ENCODE measurements around the gene PNPLA7. TPM values are rescaled to one million over a fixed set of nuclear protein-coding genes. Genes with fewer than 3 reads are reported as not detected.

Gene PNPLA7
- total and polyA plus RNA-seq, 2 of the 4 experiments (the other 2 are of a cell fraction), result under 0.01 to 0.89 TPM

DNA sequence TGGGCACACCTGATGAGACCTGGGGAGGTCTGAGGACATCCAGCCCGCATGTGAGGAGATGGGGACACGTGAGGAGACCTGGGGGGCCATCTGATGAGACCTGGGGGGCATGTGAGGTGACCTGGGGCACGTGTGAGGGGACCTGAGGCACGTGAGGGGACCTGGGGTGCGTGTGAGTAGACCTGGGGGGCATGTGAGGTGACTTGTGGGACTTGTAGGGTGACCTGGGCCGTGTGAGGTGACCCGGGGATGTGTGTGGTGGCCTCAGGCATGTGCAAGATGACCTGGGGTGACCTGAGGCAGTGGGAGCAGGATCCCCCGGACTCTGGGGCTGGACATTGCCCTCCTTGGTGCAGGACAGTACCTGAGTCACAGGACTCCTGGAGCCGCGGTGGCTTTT, 30.6 kb downstream of the PNPLA7 start:
- Histone ChIP-seq H2BK15ac (ENCODE audit: low read depth, low read length) (no peak overlapping the region), H3K4me2 (ENCODE audit: low read depth, low read length) (no peak overlapping the region), H4K91ac (ENCODE audit: insufficient read depth, low read depth, low read length) (no peak overlapping the region), H3K56ac (ENCODE audit: extremely low read depth, insufficient read depth, low read length) (no peak overlapping the region), H3K4me1 (ENCODE audit: control insufficient read depth, insufficient read depth, low read length) (no peaks in the 10 kb centered on the region), H4K5ac (ENCODE audit: low read depth, low read length) (no peak overlapping the region), H3K14ac (replicated peaks; ENCODE audit: low read depth, low read length) (no peak overlapping the region), H2BK120ac (ENCODE audit: low read depth, low read length) (no peak overlapping the region), H2AK5ac (ENCODE audit: low read depth, low read length) (no peak overlapping the region), H3K36me3 (ENCODE audit: control insufficient read depth, insufficient read depth, low read length) (no peaks in the 10 kb centered on the region), H3K79me1 (ENCODE audit: low read depth in 1 of 2, low read length in 2 of 2) (no peaks in the 10 kb centered on the region), H3K4ac (ENCODE audit: low read depth, low read length) (no peak overlapping the region), H4K8ac (ENCODE audit: low read depth in 2 of 2, low read length in 2 of 2) (no peak overlapping the region), H4K20me1 (ENCODE audit: insufficient read depth, low read length) (no peaks in the 10 kb centered on the region), H3K9me3 (ENCODE audit: control insufficient read depth, insufficient read depth, low read length) (no peaks in the 10 kb centered on the region), H3K27ac (ENCODE audit: insufficient read depth, low read length) (no peak overlapping the region), H2BK5ac (ENCODE audit: low read depth, low read length, poor library complexity, severe bottlenecking) (no peak overlapping the region), H2AFZ (replicated peaks; ENCODE audit: low read length, poor library complexity) (no peak overlapping the region), H2BK20ac (ENCODE audit: low read depth, low read length) (no peak overlapping the region), H3K4me3 (ENCODE audit: insufficient read depth, low read depth, low read length) (no peak overlapping the region), H3K9me1 (ENCODE audit: insufficient read depth, low read length) (no peaks in the 10 kb centered on the region), H3K23ac (ENCODE audit: low read depth, low read length) (no peak overlapping the region), H3K18ac (ENCODE audit: low read depth, low read length) (no peak overlapping the region), H3K9ac (ENCODE audit: low read depth, low read length) (no peak overlapping the region), H2AK9ac (replicated peaks; ENCODE audit: low read depth, low read length, poor library complexity) (no peak overlapping the region), H3K27me3 (ENCODE audit: control insufficient read depth, insufficient read depth, low read length) (no peaks in the 10 kb centered on the region)
- CTCF ChIA-PET, result no interaction called here
- 67% methylated on average over 8 of the region's 10 CpGs; no CpG with 5 or more reads in 1 of the 2 experiments for WGBS, 2 experiments (ENCODE audit: extremely low coverage in 2 of 2, insufficient read length in 1 of 2)
- ATAC-seq (ENCODE audit: low read depth) (no peak), DNase-seq (no peak)
- BruUV-seq (replicated peaks), result no TSS peak
- POLR2A ChIA-PET (ENCODE audit: unreplicated experiment), result no interaction called here
- dilution Hi-C loops (cut with HindIII; ENCODE audit: low sequenced_read_pairs, unreplicated experiment), result no loop called here
- TF ChIP-seq RCOR1 (IDR thresholded peaks at IDR 0.05; ENCODE audit: insufficient replicate concordance, low read length) (no peak), NFE2L2 (IDR thresholded peaks at IDR 0.05; ENCODE audit: low read depth, low read length) (no peak), BHLHE40 (IDR thresholded peaks at IDR 0.05; ENCODE audit: low read depth, low read length) (no peak), SMC3 (IDR thresholded peaks at IDR 0.05; ENCODE audit: low read depth, low read length) (no peak), MXI1 (IDR thresholded peaks at IDR 0.05; ENCODE audit: borderline replicate concordance, low read depth, low read length) (no peak), CEBPB (IDR thresholded peaks at IDR 0.05; ENCODE audit: low read depth, low read length) (no peak), MAZ (IDR thresholded peaks at IDR 0.05; ENCODE audit: borderline replicate concordance, low read depth, low read length) (no peak), MAFK (IDR thresholded peaks at IDR 0.05; ENCODE audit: low read depth, low read length) (no peak), FOS (IDR thresholded peaks at IDR 0.05; ENCODE audit: low read depth, low read length) (no peak), POLR2A (IDR thresholded peaks at IDR 0.05; ENCODE audit: low read depth, low read length) (no peak), RFX5 (IDR thresholded peaks at IDR 0.05; ENCODE audit: low read depth, low read length) (no peak), CHD1 (IDR thresholded peaks at IDR 0.05; ENCODE audit: low read depth, low read length) (no peak), RAD21 (IDR thresholded peaks at IDR 0.05; ENCODE audit: low read length) (no peak)
- TF ChIP-seq, protein P1, sequence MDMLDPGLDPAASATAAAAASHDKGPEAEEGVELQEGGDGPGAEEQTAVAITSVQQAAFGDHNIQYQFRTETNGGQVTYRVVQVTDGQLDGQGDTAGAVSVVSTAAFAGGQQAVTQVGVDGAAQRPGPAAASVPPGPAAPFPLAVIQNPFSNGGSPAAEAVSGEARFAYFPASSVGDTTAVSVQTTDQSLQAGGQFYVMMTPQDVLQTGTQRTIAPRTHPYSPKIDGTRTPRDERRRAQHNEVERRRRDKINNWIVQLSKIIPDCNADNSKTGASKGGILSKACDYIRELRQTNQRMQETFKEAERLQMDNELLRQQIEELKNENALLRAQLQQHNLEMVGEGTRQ (IDR thresholded peaks at IDR 0.05; ENCODE audit: low read depth, low read length), result no peak
- TF ChIP-seq, protein P2, sequence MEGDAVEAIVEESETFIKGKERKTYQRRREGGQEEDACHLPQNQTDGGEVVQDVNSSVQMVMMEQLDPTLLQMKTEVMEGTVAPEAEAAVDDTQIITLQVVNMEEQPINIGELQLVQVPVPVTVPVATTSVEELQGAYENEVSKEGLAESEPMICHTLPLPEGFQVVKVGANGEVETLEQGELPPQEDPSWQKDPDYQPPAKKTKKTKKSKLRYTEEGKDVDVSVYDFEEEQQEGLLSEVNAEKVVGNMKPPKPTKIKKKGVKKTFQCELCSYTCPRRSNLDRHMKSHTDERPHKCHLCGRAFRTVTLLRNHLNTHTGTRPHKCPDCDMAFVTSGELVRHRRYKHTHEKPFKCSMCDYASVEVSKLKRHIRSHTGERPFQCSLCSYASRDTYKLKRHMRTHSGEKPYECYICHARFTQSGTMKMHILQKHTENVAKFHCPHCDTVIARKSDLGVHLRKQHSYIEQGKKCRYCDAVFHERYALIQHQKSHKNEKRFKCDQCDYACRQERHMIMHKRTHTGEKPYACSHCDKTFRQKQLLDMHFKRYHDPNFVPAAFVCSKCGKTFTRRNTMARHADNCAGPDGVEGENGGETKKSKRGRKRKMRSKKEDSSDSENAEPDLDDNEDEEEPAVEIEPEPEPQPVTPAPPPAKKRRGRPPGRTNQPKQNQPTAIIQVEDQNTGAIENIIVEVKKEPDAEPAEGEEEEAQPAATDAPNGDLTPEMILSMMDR (conservative IDR thresholded peaks at IDR 0.05; ENCODE audit: low read depth, low read length), result no peak
- TF ChIP-seq, protein P3, sequence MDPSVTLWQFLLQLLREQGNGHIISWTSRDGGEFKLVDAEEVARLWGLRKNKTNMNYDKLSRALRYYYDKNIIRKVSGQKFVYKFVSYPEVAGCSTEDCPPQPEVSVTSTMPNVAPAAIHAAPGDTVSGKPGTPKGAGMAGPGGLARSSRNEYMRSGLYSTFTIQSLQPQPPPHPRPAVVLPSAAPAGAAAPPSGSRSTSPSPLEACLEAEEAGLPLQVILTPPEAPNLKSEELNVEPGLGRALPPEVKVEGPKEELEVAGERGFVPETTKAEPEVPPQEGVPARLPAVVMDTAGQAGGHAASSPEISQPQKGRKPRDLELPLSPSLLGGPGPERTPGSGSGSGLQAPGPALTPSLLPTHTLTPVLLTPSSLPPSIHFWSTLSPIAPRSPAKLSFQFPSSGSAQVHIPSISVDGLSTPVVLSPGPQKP (IDR thresholded peaks at IDR 0.05; ENCODE audit: borderline replicate concordance, low read depth, low read length), result no peak
- intact Hi-C loops (cut with micrococcal nuclease), result loop anchor here (2.0 kb wide), 1 partner anchor 37 kb away; no protein-coding TSS in a partner anchor
- in situ Hi-C loops (cut with MboI; ENCODE audit: low sequenced_read_pairs), result no loop called here

Data from IMR-90 (cell line).